ENCODE measurements around the gene CLEC2B.
"Not testable (repeated sequence)": the region's sequence is repeated elsewhere in the genome, so short reads cannot be mapped to it uniquely, and the experiment has no call there.

The CLEC2B gene

GRCh38 chr12:9869307-9870161, at the start of gene CLEC2B:
CLEC2B (minus strand) TSS chr12:9869354.
- DNase-seq (ENCODE audit: low read depth, low spot score) = no peak

- DNase-seq (ENCODE audit: low read depth, low spot score) = no peak
These were observed 42.6 kb upstream of the CLEC2B start for GRCh38 chr12:9911708-9912107.

- no peak for DNase-seq (ENCODE audit: low read depth, low spot score)
These were observed 41.7 kb upstream of the CLEC2B start for GRCh38 chr12:9910716-9911421.

GRCh38 chr12:9909724-9910123, 40.6 kb upstream of the CLEC2B start:
- DNase-seq (ENCODE audit: low read depth, low spot score) = no peak

GRCh38 chr12:9908350-9908749, 39.2 kb upstream of the CLEC2B start:
- no peak for DNase-seq (ENCODE audit: low read depth, low spot score)

- no peak for DNase-seq (ENCODE audit: low read depth, low spot score)
These were observed 38.6 kb upstream of the CLEC2B start for GRCh38 chr12:9907769-9908168.

- no peak for DNase-seq (ENCODE audit: low read depth, low spot score)
These were observed 37.7 kb upstream of the CLEC2B start for GRCh38 chr12:9906873-9907272.

- DNase-seq (ENCODE audit: low read depth, low spot score) = no peak
These were observed 33.5 kb upstream of the CLEC2B start for GRCh38 chr12:9902539-9903228.

- DNase-seq (ENCODE audit: low read depth, low spot score) = no peak
These were observed 31.8 kb upstream of the CLEC2B start for GRCh38 chr12:9900930-9901329.

GRCh38 chr12:9899209-9899608, 30.1 kb upstream of the CLEC2B start:
- DNase-seq (ENCODE audit: low read depth, low spot score) = no peak

GRCh38 chr12:9897535-9897934, 28.4 kb upstream of the CLEC2B start:
- no peak for DNase-seq (ENCODE audit: low read depth, low spot score)

GRCh38 chr12:9895215-9895971, 26.2 kb upstream of the CLEC2B start:
- DNase-seq (ENCODE audit: low read depth, low spot score) = no peak

GRCh38 chr12:9888665-9889273, 19.6 kb upstream of the CLEC2B start:
- DNase-seq (ENCODE audit: low read depth, low spot score) = no peak

- DNase-seq (ENCODE audit: low read depth, low spot score) = no peak
These were observed 14.0 kb upstream of the CLEC2B start for GRCh38 chr12:9883175-9883574.

- DNase-seq (ENCODE audit: low read depth, low spot score) = no peak
These were observed 12.8 kb upstream of the CLEC2B start for GRCh38 chr12:9881988-9882387.

- DNase-seq (ENCODE audit: low read depth, low spot score) = no peak
These were observed 12.1 kb upstream of the CLEC2B start, which contains the start of gene KLRF2 for GRCh38 chr12:9881246-9881645. KLRF2 (plus strand) TSS chr12:9881489; CDS start chr12:9881596, 107 bp downstream.

GRCh38 chr12:9880532-9881078, 11.5 kb upstream of the CLEC2B start:
- DNase-seq (ENCODE audit: low read depth, low spot score) = no peak

- DNase-seq (ENCODE audit: low read depth, low spot score) = not testable (repeated sequence)
These were observed 7.0 kb upstream of the CLEC2B start for GRCh38 chr12:9876120-9876519.

- DNase-seq (ENCODE audit: low read depth, low spot score) = no peak
These were observed 3.6 kb upstream of the CLEC2B start for GRCh38 chr12:9872742-9873141.

GRCh38 chr12:9872162-9872561, 3.0 kb upstream of the CLEC2B start:
- no peak for DNase-seq (ENCODE audit: low read depth, low spot score)
